ENCODE results near the gene SLC24A2.

SLC24A2 gene

GRCh38 chr9:19759066-19759465, 29.8 kb downstream of the SLC24A2 start:
- no peak for DNase-seq (ENCODE audit: low read depth in 1 of 2, low spot score in 1 of 2)

- DNase-seq (ENCODE audit: low read depth in 1 of 2, low spot score in 1 of 2): no peak
Observed at GRCh38 chr9:19757745-19758144, 31.1 kb downstream of the SLC24A2 start.

GRCh38 chr9:19754921-19755320, 33.9 kb downstream of the SLC24A2 start:
- DNase-seq (ENCODE audit: low read depth in 1 of 2, low spot score in 1 of 2): no peak

- no peak for DNase-seq (ENCODE audit: low read depth in 1 of 2, low spot score in 1 of 2)
Observed at GRCh38 chr9:19748278-19749126, 40.3 kb downstream of the SLC24A2 start.

GRCh38 chr9:19746223-19746622, 42.6 kb downstream of the SLC24A2 start:
- DNase-seq (ENCODE audit: low read depth in 1 of 2, low spot score in 1 of 2): no peak

- DNase-seq (ENCODE audit: low read depth in 1 of 2, low spot score in 1 of 2): no peak
Observed at GRCh38 chr9:19741178-19741577, 47.7 kb downstream of the SLC24A2 start.

All from activated CD4-positive, alpha-beta T cell treated with anti-CD3 and anti-CD28 coated beads, Interleukin-2, amount 50 U/mL, for 24 hours (primary cell).